ENCODE results near the gene C7orf33.
"Not testable (repeated sequence)": the region's sequence is repeated elsewhere in the genome, so short reads cannot be mapped to it uniquely, and the experiment has no call there.

C7orf33 gene, protein sequence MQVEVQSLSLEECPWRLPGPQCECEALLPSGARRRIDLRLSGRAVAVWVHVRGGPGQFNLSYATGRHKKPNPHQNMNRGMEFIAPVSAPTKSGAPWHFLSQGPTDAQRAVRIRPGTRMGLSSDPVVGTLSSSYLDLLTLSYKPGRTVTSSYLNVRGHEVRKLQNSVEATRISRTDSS
- 0 reads per million in 2 donors for total RNA-seq

GRCh38 chr7:148590471-148590870 is at the start of gene C7orf33:
Gene C7orf33 (plus strand): TSS chr7:148590766. CDS start chr7:148590926, 160 bp downstream.
- DNase-seq, result no peak

- DNase-seq, result no peak
Measured at GRCh38 chr7:148541891-148542504, 48.6 kb upstream of the C7orf33 start.

DNA sequence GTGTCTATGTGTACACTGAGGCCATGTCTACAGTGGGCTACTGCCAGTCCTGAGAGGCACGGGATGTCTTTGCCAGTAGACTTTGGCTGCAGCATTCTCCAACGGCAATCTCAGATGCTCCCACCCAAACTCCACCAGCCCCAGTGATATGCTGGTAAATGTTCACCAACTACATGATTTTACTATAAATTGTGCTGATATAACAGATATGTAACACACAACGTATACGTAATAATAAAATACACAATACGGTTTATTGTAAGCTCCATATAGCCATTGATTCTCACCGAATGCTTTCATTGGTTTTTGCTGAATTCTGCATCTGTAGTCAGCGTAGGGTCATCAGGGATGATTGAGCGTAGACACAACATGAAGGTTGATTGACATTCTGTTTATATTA is 47.3 kb upstream of the C7orf33 start:
- no peak for DNase-seq

GRCh38 chr7:148545172-148545571 is 45.4 kb upstream of the C7orf33 start:
- DNase-seq, result no peak

GRCh38 chr7:148545932-148546331 is 44.6 kb upstream of the C7orf33 start:
- no peak for DNase-seq

DNA sequence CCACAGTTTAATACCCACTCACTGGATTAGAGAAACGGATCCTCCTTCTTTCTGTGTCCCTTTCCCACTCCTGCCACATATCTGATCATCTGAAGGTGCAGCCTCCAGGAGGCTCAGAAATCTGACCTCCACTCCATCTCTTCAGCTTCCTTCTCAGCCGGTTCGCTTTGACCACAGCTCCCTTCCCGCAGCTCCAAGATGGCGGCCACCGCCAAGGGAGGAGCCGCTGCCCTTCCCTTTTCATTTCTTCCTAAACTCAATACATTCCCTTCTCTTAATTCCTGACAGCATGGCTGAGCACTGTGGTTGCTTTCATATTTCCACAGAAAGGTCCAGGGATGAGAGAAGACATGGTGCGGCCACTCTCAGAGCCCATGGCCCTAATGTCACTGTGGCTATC is 43.7 kb upstream of the C7orf33 start:
- DNase-seq, result no peak

GRCh38 chr7:148547951-148548350 is 42.6 kb upstream of the C7orf33 start:
- DNase-seq, result no peak

DNA sequence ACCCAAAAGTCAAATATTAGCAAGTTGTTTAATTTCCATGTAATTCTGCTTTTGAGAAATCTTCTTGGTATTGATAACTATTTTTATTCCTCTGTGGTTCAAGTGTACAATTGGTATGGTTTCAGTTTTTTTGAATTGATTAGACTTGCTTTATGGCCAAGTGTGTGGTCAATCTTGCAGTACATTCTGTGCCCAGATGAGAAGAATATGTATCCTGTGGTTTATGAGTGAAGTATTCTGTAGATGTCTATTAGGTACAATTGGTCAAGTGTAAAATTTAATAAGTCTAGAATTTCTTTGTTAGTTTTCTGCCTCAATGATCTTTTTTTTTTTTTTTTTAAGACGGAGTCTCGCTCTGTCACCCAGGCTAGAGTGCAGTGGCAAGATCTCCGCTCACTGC is 36.6 kb upstream of the C7orf33 start:
- no peak for DNase-seq

DNA sequence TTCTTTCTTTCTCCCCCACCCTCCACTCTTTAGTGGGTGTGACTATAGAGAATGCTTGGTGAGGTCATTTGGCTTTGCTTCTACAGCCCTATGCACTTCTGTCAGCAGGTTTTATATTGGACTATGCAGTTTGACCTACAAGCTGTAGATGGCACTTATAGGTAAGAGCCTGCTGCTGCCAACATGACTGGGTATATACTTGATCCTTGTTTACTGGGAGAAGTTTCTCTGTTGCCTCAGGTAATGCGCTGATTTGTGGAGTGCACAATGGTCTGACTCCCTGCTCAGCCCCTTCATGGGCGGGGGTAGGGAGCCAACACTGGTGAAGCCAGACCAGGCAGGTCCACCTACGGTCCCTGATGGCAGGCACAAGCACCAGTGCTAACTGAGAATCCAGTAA is 33.7 kb upstream of the C7orf33 start:
- DNase-seq, result no peak

- no peak for DNase-seq
Measured at GRCh38 chr7:148558914-148559313, 31.7 kb upstream of the C7orf33 start.

GRCh38 chr7:148561099-148561498 is 29.5 kb upstream of the C7orf33 start:
- no peak for DNase-seq

GRCh38 chr7:148563583-148564274 is 26.8 kb upstream of the C7orf33 start:
- DNase-seq, result no peak

DNA sequence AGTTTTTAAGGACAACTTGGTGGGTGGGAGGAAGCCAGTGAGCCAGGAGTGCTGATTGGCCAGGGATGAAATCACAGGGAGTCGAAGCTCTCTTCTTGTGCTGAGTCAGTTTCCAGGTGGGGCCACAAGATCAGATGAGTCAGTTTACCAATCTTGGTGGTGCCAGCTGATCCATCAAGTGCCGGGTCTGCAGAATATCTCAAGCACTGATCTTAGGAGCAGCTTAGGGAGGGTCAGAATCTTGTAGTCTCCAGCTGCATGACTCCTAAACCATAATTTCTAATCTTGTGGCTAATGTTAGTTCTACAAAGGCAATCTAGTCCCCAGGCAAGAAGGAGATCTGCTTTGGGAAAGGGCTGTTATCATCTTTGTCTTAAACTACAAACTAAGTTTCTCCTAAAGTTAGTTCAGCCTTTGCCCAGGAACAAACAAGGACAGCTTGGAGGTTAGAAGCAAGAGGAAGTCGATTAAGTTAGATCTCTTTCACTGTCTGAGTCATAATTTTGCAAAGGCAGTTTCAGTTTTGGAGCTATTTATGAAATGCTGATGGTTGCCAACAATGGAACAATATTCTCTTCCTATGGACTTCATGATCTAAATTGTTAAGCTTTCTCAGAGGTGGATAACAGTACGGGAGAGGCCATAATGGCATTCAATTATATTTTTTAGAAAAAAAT is 26.2 kb upstream of the C7orf33 start:
- DNase-seq, result not testable (repeated sequence)

DNA sequence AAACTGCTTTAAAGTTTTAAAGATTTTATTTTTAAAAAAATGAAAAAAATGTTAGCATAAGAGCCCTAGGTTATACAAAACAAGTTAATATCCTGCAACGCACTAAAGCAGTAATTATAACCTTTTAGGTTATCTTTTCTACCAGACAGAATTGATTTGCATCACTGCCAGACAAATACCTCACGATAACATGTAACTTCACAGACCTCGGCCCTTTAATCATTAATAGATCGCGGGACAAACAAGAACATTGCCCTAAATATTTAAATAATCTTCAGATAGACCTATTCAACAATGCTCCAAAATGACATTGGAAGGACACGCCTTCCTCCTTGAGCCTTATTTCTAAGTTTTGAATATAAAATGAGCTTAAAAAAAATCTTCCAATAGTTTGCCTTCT is 23.8 kb upstream of the C7orf33 start:
- DNase-seq, result no peak

- no peak for DNase-seq
Measured at GRCh38 chr7:148567524-148567923, 23.0 kb upstream of the C7orf33 start.

DNA sequence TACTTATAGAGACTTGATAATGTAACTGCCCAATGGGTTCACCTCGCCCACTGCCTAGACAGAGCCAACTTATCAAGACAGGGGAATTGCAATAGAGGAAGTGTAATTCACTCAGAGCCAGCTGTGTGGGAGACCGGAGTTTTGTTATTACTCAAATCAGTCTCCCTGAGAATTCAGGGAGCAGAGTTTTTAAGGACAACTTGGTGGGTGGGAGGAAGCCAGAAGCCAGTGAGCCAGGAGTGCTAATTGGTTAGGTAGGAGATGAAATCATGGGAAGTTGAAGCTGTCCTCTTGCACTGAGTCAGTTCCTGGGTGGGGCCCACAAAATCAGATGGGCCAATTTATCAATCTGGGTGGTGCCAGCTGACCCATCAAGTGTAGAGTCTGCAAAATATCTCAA is 20.1 kb upstream of the C7orf33 start:
- no peak for DNase-seq

DNA sequence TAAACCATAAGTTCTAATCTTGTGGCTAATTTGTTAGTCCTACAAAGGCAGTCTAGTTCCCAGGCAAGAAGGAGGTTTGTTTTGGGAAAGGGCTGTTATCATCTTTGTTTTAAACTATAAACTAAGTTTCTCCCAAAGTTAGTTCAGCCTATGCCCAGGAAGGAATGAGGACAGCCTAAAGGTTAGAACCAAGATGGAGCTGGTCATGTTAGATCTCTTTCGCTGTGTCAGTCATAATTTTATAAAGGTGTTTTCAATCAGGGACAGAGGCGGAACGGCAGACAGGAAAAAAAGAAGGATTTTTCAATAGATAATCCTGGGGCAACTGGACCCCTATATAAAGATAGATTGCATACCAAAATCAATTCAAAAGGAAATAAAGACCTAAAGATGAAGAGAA is 19.6 kb upstream of the C7orf33 start:
- not testable (repeated sequence) for DNase-seq

DNA sequence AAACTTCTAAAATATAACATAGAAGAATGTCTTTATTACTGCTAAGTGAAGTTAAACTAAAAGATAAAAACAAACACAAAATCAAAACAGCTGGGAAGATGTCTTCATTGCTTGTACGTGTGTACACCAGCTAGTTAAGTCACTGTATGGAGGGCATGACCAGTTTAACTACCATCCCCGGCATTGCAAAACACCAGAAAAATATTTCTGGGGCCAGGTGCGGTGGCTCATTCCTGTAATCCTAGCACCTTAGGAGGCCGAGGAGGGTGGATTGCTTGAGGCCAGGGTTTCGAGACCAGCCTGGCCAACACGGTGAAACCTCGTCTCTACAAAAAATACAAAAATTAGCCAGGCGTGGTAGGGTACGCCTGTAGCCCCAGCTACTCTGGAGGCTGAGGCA is 19.2 kb upstream of the C7orf33 start:
- DNase-seq, result no peak

GRCh38 chr7:148572067-148572522 is 18.5 kb upstream of the C7orf33 start:
- no peak for DNase-seq

DNA sequence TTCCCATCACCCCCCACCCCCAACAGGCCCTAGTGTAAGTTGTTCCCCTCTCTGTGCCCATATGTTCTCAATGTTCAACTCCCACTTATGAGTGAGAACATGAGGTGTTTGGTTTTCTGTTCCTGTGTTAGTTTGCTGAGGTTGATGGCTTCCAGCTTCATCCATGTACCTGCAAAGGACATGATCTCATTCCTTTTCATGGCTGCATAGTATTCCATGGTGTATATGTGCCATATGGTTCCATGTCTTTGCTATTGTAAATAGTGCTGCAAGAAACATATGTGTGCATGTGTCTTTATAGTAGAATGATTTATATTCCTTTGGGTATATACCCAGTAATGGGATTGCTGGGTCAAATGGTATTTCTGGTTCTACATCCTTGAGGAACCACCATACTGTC is 17.0 kb upstream of the C7orf33 start:
- not testable (repeated sequence) for DNase-seq

DNA sequence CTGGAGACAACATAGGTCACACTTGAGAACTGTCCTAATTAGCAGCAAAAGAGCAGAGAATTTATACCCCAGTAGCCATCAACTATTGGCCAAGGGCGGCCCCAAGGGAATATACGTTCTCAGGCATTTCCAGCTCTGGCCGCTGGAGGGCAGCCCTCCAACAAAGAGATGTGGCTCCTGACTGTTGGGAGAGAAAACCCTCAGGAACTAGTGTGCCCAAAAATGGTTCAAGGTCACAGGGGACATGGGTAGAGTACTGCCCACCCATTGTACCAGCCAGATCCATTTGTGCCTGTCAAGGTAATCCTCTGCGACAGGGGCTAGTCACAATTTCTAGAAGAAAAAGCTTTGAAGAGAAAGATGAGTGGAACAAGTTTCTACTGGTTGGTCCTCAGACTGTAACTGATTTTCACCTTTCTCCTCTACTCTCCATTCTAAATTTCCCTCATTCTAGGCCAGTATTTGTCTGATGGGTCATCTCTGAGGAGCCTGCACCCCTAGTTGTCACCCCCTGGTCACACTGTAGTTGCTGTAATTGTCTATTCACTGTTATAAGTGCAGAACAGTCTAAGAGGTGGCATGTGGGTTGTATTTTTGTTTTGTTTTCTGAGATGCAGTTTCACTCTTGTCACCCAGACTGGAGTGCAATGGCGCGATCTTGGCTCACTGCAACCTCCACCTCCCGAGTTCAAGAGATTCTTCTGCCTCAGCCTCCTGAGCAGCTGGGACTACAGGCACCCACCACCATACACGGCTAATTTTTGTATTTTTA is 14.7 kb upstream of the C7orf33 start:
- no peak for DNase-seq

GRCh38 chr7:148579366-148579765 is 11.2 kb upstream of the C7orf33 start:
- no peak for DNase-seq

GRCh38 chr7:148580446-148580845 is 10.1 kb upstream of the C7orf33 start:
- no peak for DNase-seq

Measured in activated gamma-delta T cell (primary cell).